GM12875 (cell line): ENCODE results near the gene SYF2.
"Not testable (repeated sequence)": the region's sequence is repeated elsewhere in the genome, so short reads cannot be mapped to it uniquely, and the experiment has no call there.

Experiments used
- H3K4me3 ChIP-seq: one replicate; pipeline ENCODE4 v1.5.1; 2011; ENCODE audit warnings: low read depth, low read length, control low read depth
- CTCF ChIP-seq: IDR thresholded peaks from 2 replicates; pipeline ENCODE4 v1.5.1; 2011; ENCODE audit warnings: low read depth, mild to moderate bottlenecking, control low read depth, inconsistent platforms, low read length, moderate library complexity, borderline replicate concordance; ENCODE audit not compliant: insufficient read depth

Gene SYF2

GRCh38 chr1:25232027-25232865 lies at the start of gene SYF2:
Gene SYF2 (minus strand): TSS chr1:25232502. CDS start chr1:25232467, 35 bp downstream.
- TF ChIP-seq CTCF: no peak
- peak within 1 kb of the TSS; percentile 87 for H3K4me3 ChIP-seq

GRCh38 chr1:25279693-25280111 lies 47.4 kb upstream of the SYF2 start:
- not testable (repeated sequence) for H3K4me3 ChIP-seq

- H3K4me3 ChIP-seq: not testable (repeated sequence)
Observed at GRCh38 chr1:25278790-25279189, 46.5 kb upstream of the SYF2 start.

- not testable (repeated sequence) for H3K4me3 ChIP-seq
Observed at GRCh38 chr1:25278358-25278757, 46.1 kb upstream of the SYF2 start.

GRCh38 chr1:25277295-25277694 lies 45.0 kb upstream of the SYF2 start:
- H3K4me3 ChIP-seq: not testable (repeated sequence)

- H3K4me3 ChIP-seq: not testable (repeated sequence)
Observed at GRCh38 chr1:25275648-25276047, 43.3 kb upstream of the SYF2 start.

GRCh38 chr1:25272238-25272637 lies 39.9 kb upstream of the SYF2 start, which contains the start of gene RHD:
Gene RHD (plus strand): TSS chr1:25272509. CDS start chr1:25272548, 39 bp downstream.
- not testable (repeated sequence) for H3K4me3 ChIP-seq

GRCh38 chr1:25268143-25268760 lies 36.0 kb upstream of the SYF2 start:
- H3K4me3 ChIP-seq: peak overlapping the region; percentile 45

GRCh38 chr1:25267288-25268142 lies 35.2 kb upstream of the SYF2 start:
- H3K4me3 ChIP-seq: peak overlapping the region; percentile 57

GRCh38 chr1:25266554-25267287 lies 34.4 kb upstream of the SYF2 start:
- peak overlapping the region; percentile 53 for H3K4me3 ChIP-seq

GRCh38 chr1:25260336-25260735 lies 28.0 kb upstream of the SYF2 start:
- H3K4me3 ChIP-seq: not testable (repeated sequence)

GRCh38 chr1:25259813-25260212 lies 27.5 kb upstream of the SYF2 start:
- H3K4me3 ChIP-seq: not testable (repeated sequence)

- no peak overlapping the region for H3K4me3 ChIP-seq
Observed at GRCh38 chr1:25257196-25257595, 24.9 kb upstream of the SYF2 start.

More at GRCh38 chr1:25257196-25257595, 24.9 kb upstream of the SYF2 start:
- TF ChIP-seq CTCF: no peak
